K562 (cell line): Measurements from ENCODE around the gene CALB2. TPM values are rescaled to one million over a fixed set of nuclear protein-coding genes. Genes with fewer than 3 reads are reported as not detected.

ENCODE experiments used
- ATAC-seq: fragments of 200-7000 bp; cut with Tn5 transposase; 3 replicates; pipeline ENCODE4 v1.9.1; 2020; ENCODE audit warnings: moderate library complexity
- BruUV-seq: library from RNA; stranded (reverse); fragments of 400-500 nt; replicated peaks from 2 replicates; lab custom pipeline; 2021; lab: Mats Ljungman, UMichigan
- CTCF ChIA-PET: fragments of 300-600 bp; formaldehyde crosslinking; extraction: SDS; loops from one replicate; lab custom pipeline; 2021; ENCODE audit warnings: low intra/inter-chr PET ratio; lab: Yijun Ruan, JAX
- POLR2A ChIA-PET: fragments of 300-600, 350-650 bp; sonication (Branson Sonifier 250); formaldehyde crosslinking; extraction: SDS; loops from one replicate; lab custom pipeline; 2021; ENCODE audit warnings: antibody characterized with exemption, inconsistent platforms; lab: Yijun Ruan, JAX
- DNase-seq, 4 experiments: peaks; one replicate each; pipeline versions ENCODE4 v3.0.0 to v3.0.0-alpha.2; 2011 to 2018; ENCODE audit warnings: low spot score in 3 of 4, mixed read lengths in 3 of 4; ENCODE audit errors: extremely low read depth in 1 of 4
- FAIRE-seq: peaks from 2 replicates; lab custom pipeline; 2011; peaks lifted over from hg19 to GRCh38; lab: Jason Lieb, UNC
- H2AFZ ChIP-seq: 2 replicates; pipeline ENCODE4 v1.6.0; 2011; ENCODE audit warnings: low read depth, low read length, control low read depth, inconsistent platforms
- H3K27ac ChIP-seq: fragments of 200-600 bp; 3 replicates; pipeline ENCODE4 v1.8.0; 2011; ENCODE audit warnings: low read depth, mild to moderate bottlenecking, control low read depth, inconsistent platforms, low read length, moderate library complexity, mixed read lengths; ENCODE audit errors: extremely low read depth
- H3K27me3 ChIP-seq, 2 experiments: fragments of 300-600 bp in 1 of 2; 2 replicates in 1 of 2; 3 replicates in 1 of 2; pipeline versions ENCODE4 v1.6.0 to v1.8.0; 2011; ENCODE audit warnings: inconsistent platforms in 2 of 2, low read length in 2 of 2, mild to moderate bottlenecking in 1 of 2, mixed read lengths in 1 of 2, moderate library complexity in 1 of 2; ENCODE audit not compliant: control insufficient read depth in 2 of 2, insufficient read depth in 2 of 2
- H3K36me3 ChIP-seq: fragments of 300-600 bp; 3 replicates; pipeline ENCODE4 v1.8.0; 2011; ENCODE audit warnings: mild to moderate bottlenecking, low read length, inconsistent platforms; ENCODE audit not compliant: control insufficient read depth, insufficient read depth
- H3K4me1 ChIP-seq, 2 experiments: fragments of 200-600 bp in 1 of 2; replicated peaks in 1 of 2; 2 replicates in 1 of 2; 3 replicates in 1 of 2; pipeline versions ENCODE4 v1.5.1 to v1.8.0; 2011; ENCODE audit warnings: inconsistent platforms in 2 of 2, low read length in 2 of 2, mild to moderate bottlenecking in 1 of 2, mixed read lengths in 1 of 2, moderate library complexity in 1 of 2; ENCODE audit not compliant: control insufficient read depth in 2 of 2, insufficient read depth in 2 of 2
- H3K4me2 ChIP-seq: 2 replicates; pipeline ENCODE4 v1.6.1; 2011; ENCODE audit warnings: low read length, control low read depth, inconsistent platforms, mixed read lengths; ENCODE audit not compliant: insufficient read depth
- H3K4me3 ChIP-seq: fragments of 200-600 bp; sonication (generic), shearing (Covaris generic); 2 replicates; pipeline ENCODE4 v1.5.1; 2016; ENCODE audit warnings: control low read depth, inconsistent platforms
- H3K79me2 ChIP-seq: fragments of 200-600 bp; 3 replicates; pipeline ENCODE4 v1.8.0; 2011; ENCODE audit warnings: low read length, inconsistent platforms; ENCODE audit not compliant: control insufficient read depth, insufficient read depth
- H3K9ac ChIP-seq, 2 experiments: 2 replicates each; pipeline versions ENCODE4 v1.6.0 to v1.6.1; 2011; ENCODE audit warnings: low read depth in 2 of 2, low read length in 2 of 2, control low read depth in 1 of 2, inconsistent platforms in 1 of 2, mild to moderate bottlenecking in 1 of 2, mixed read lengths in 1 of 2; ENCODE audit not compliant: insufficient read depth in 1 of 2
- H3K9me1 ChIP-seq: one replicate; pipeline ENCODE4 v1.6.0; 2011; ENCODE audit warnings: inconsistent platforms, mild to moderate bottlenecking, low read length, moderate library complexity; ENCODE audit not compliant: control insufficient read depth, insufficient read depth
- H3K9me3 ChIP-seq: replicated peaks from 2 replicates; pipeline ENCODE4 v1.5.1; 2011; ENCODE audit warnings: low read depth, low read length, inconsistent platforms; ENCODE audit not compliant: control insufficient read depth, insufficient read depth
- H4K20me1 ChIP-seq: replicated peaks from 2 replicates; pipeline ENCODE4 v1.6.1; 2011; ENCODE audit warnings: low read length, inconsistent platforms, mixed read lengths; ENCODE audit not compliant: control insufficient read depth, insufficient read depth
- CEBPG ChIP-seq, 3 experiments: fragments of 200-800 bp in 1 of 3; sonication (Bioruptor generic) in 1 of 3; sonication (generic) in 1 of 3; formaldehyde crosslinking in 1 of 3; IDR thresholded peaks in 2 of 3; conservative IDR thresholded peaks in 1 of 3; 2 replicates each; pipeline versions ENCODE4 v1.6.1 to v1.8.0; 2016 to 2022; ENCODE audit warnings: missing compliant biosample characterization in 2 of 3, missing genetic modification characterization in 2 of 3, mild to moderate bottlenecking in 1 of 3, missing genetic modification reagents in 1 of 3
- RFX5 ChIP-seq: IDR thresholded peaks from 2 replicates; pipeline ENCODE4 v1.6.1; 2011; ENCODE audit warnings: low read depth, mild to moderate bottlenecking, improper control_type of control experiment, low read length
- TFAM ChIP-seq: fragments of 250-450 bp; sonication (Bioruptor Pico); conservative IDR thresholded peaks from 2 replicates; pipeline ENCODE4 v1.5.0; 2021; ENCODE audit warnings: mild to moderate bottlenecking, moderate library complexity
- ZBTB8A ChIP-seq: fragments of 450-650 bp; IDR thresholded peaks from 2 replicates; pipeline ENCODE4 v1.6.1; 2018; ENCODE audit warnings: mild to moderate bottlenecking, moderate library complexity; ENCODE audit not compliant: partially characterized antibody
- WGBS: fragments of 100-300 bp; shearing (Covaris generic); methylation state at CpG from one replicate; pipeline ENCODE4 v1.1.6; 2016; ENCODE audit warnings: low coverage, mixed read lengths; ENCODE audit not compliant: insufficient coverage; ENCODE audit errors: missing lambda C conversion rate; 5-methylcytosine and 5-hydroxymethylcytosine counted together
- in situ Hi-C: fragments of 300-500 bp; cut with MboI; formaldehyde crosslinking; loops from 4 replicates; pipeline ENCODE4 v1.15.0; 2018; ENCODE audit warnings: inconsistent platforms, mixed read lengths
- intact Hi-C: fragments of 100-400 bp; cut with micrococcal nuclease; formaldehyde crosslinking; loops from 2 replicates; pipeline ENCODE4 v1.14.2; 2022
- polyA plus RNA-seq, 8 experiments: library from polyadenylated mRNA; depleted of rRNA in 4 of 8; stranded (reverse) in 5 of 8; unstranded in 3 of 8; fragments of >200 nt; fragmentation: Nextera tagmentation in 2 of 8; fragmentation: Illumina TruSeq in 1 of 8; extraction: Ambion mirVana in 2 of 8; extraction: Trizol in 1 of 8; gene quantifications; 2 replicates each; pipeline versions ENCODE4 v1.2.1 to v1.2.3, GENCODE V29; 2011 to 2014; ENCODE audit warnings: inconsistent platforms in 1 of 8, missing spikeins in 1 of 8
- total RNA-seq, 7 experiments: library from RNA; depleted of rRNA in 6 of 7; stranded (reverse); fragments of >200 nt in 6 of 7; fragmentation: Illumina TruSeq in 2 of 7; extraction: Trizol in 2 of 7; gene quantifications; 2 replicates each; pipeline versions ENCODE4 v1.2.1 to v1.2.3, GENCODE V29; 2011 to 2021; ENCODE audit warnings: low replicate concordance in 1 of 7

CALB2 gene
- total and polyA plus RNA-seq, 9 of the 15 experiments (the other 6 are each of a cell fraction or from before 2014, with no cell fraction given), result not detected

GRCh38 chr16:71413341-71413740, 54.8 kb downstream of the CALB2 start (continued):
- no peak for TF ChIP-seq TFAM (CRISPR knock-in tag)
- TF ChIP-seq ZBTB8A, result no peak

- TF ChIP-seq CEBPG (CRISPR knock-in tag; IDR thresholded peaks at IDR 0.05) (no peak), CEBPG (tag; conservative IDR thresholded peaks at IDR 0.05 in 1 of 2, IDR thresholded peaks at IDR 0.05 in 1 of 2) (0 out of 4 replicates have a peak, but pooled peaks of 1 of the 2 experiments have one; percentile 14), RFX5 (no peak)
- Histone ChIP-seq H3K9me3 (no peaks in the 10 kb centered on the region), H3K4me1 (peaks cover 0 to 10% of the 10 kb centered on the region in 2 experiments; a peak in 2 of 5 replicates), H3K4me3 (no peak overlapping the region), H3K9me1 (no peaks in the 10 kb centered on the region), H4K20me1 (0 out of 2 replicates have a peak, but pooled peaks cover 12% of the 10 kb centered on the region), H3K4me2 (no peak overlapping the region), H3K27me3 (peaks cover 11 to 30% of the 10 kb centered on the region in 2 experiments), H3K36me3 (no peaks in the 10 kb centered on the region), H3K9ac (no peak overlapping the region), H3K27ac (no peak overlapping the region), H2AFZ (no peak overlapping the region), H3K79me2 (no peaks in the 10 kb centered on the region)
- CTCF ChIA-PET, result interaction anchor here (1.8 to 4.0 kb wide), 3 partner anchors 26 to 197 kb away, joined by 10 to 53 read pairs (median 15); no protein-coding TSS in a partner anchor
- WGBS, result 8% methylated on average over 5 of the region's 5 CpGs
- no TSS peak for BruUV-seq
- in situ Hi-C loops (loop anchor here (5.0 kb wide), 1 partner anchor 83 kb away; no protein-coding TSS in a partner anchor), intact Hi-C loops (no loop called here)
- POLR2A ChIA-PET, result no interaction called here
- FAIRE-seq, result no peak
- no peak for DNase-seq
- ATAC-seq, result no peak
These were observed 55.5 kb downstream of the CALB2 start for GRCh38 chr16:71414038-71414437.
